Measurements from ENCODE around the gene ZNF41. TPM values are rescaled to one million over a fixed set of nuclear protein-coding genes. Genes with fewer than 3 reads are reported as not detected.

Gene ZNF41
- total and polyA plus RNA-seq, 4 donors: 1.9 to 5.0 (median 2.5) TPM

GRCh38 chrX:47447607-47448006 lies 35.4 kb downstream of the ZNF41 start:
- no peak for DNase-seq (ENCODE audit: low spot score)
- Histone ChIP-seq H3K27ac (ENCODE audit: low read depth in 1 of 2, low read length in 2 of 2) (no peak overlapping the region), H3K27me3 (ENCODE audit: control insufficient read depth in 4 of 4, insufficient read depth in 4 of 4, low read length in 3 of 4) (no peaks in the 10 kb centered on the region), H3K4me1 (ENCODE audit: control insufficient read depth in 4 of 4, insufficient read depth in 4 of 4, low read length in 3 of 4) (no peaks in the 10 kb centered on the region), H3K36me3 (ENCODE audit: control insufficient read depth in 4 of 4, insufficient read depth in 3 of 4, low read depth in 1 of 4, low read length in 3 of 4) (peaks cover 3 to 26% (median 17%) of the 10 kb centered on the region in 4 donors), H3K4me3 (ENCODE audit: low read depth in 1 of 3, low read length in 3 of 3) (peak overlapping the region in 2 of 3 donors; percentile 15 to 16), H3K9me3 (ENCODE audit: control insufficient read depth in 4 of 4, low read length in 3 of 4) (peaks cover 14 to 46% (median 41%) of the 10 kb centered on the region in 4 donors), H3K9ac (ENCODE audit: low read depth in 1 of 2, low read length in 2 of 2) (no peak overlapping the region)
- TF ChIP-seq TAF1 (conservative IDR thresholded peaks at IDR 0.05) (no peak), GABPA (IDR thresholded peaks at IDR 0.05 in 1 of 2, conservative IDR thresholded peaks at IDR 0.05 in 1 of 2) (no peak), MAX (IDR thresholded peaks at IDR 0.05) (no peak), SP1 (IDR thresholded peaks at IDR 0.05) (no peak), ATF3 (IDR thresholded peaks at IDR 0.05) (no peak), EGR1 (IDR thresholded peaks at IDR 0.05; ENCODE audit: low read depth in 2 of 2) (no peak), FOXA1 (IDR thresholded peaks at IDR 0.05) (no peak), ZBTB33 (IDR thresholded peaks at IDR 0.05) (no peak), CTCF (IDR thresholded peaks at IDR 0.05; ENCODE audit: low read depth, low read length, missing input control) (no peak), HNF4G (IDR thresholded peaks at IDR 0.05) (no peak), REST (IDR thresholded peaks at IDR 0.05) (no peak), YY1 (IDR thresholded peaks at IDR 0.05) (no peak), HNF4A (conservative IDR thresholded peaks at IDR 0.05) (no peak), NR2F2 (IDR thresholded peaks at IDR 0.05) (no peak), RAD21 (IDR thresholded peaks at IDR 0.05) (no peak), FOXA2 (IDR thresholded peaks at IDR 0.05) (no peak), RXRA (IDR thresholded peaks at IDR 0.05) (no peak), JUND (IDR thresholded peaks at IDR 0.05) (no peak)
- WGBS: 98% methylated on average over 11 of the region's 11 CpGs
